SH-SY5Y (cell line): ENCODE data around the gene NOX1.

Experiments used
- GATA2 ChIP-seq: IDR thresholded peaks from 2 replicates; pipeline ENCODE4 v1.6.1; 2011; ENCODE audit warnings: mild to moderate bottlenecking, low read depth, low read length
- GATA3 ChIP-seq: IDR thresholded peaks from 2 replicates; pipeline ENCODE4 v1.6.1; 2011; ENCODE audit warnings: low read depth, mild to moderate bottlenecking, low read length, moderate library complexity

The NOX1 gene

DNA sequence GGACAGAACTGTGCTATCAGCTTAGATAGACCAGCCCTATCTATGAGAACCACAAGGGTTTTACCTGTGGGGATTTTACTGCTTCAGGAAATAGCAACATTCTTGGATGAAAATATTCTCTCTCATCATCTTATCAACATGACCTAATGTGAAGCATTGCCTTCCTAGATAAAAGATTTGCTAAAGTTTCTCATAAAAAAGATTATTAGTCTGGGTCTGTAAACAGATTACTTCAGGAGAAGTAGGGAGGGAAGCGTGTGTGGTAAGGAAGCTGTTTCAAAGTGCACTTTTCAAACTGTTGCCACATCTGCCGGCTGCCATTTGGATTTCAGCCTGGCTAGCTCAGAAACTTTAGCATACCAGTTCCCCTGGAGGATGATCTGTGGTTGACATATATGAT lies at the start of gene NOX1:
TSS of gene NOX1 (minus strand) at position 35 of the 400 bp plus-strand sequence. CDS start 220 bp downstream, outside the sequence.
- TF ChIP-seq GATA2 (no peak), GATA3 (no peak)

DNA sequence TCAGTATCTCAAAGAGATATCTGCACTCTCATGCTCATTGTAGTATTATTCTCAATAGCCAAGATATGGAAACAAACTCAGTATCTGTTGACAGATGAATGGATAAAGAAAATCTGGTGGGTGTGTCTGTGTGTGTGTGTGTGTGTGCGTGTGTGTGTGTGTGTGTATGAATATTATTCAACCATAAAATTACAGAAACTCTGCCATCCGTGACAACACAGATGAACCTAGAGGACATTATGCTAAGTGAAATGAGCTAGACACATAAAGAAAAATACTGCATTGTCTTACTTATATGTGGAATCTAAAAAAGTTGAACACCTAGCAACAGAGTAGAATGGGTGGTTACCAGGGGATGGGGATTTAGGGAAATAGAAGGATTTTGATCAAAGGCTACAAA lies 41.4 kb upstream of the NOX1 start:
- TF ChIP-seq GATA2 (no peak), GATA3 (no peak)

DNA sequence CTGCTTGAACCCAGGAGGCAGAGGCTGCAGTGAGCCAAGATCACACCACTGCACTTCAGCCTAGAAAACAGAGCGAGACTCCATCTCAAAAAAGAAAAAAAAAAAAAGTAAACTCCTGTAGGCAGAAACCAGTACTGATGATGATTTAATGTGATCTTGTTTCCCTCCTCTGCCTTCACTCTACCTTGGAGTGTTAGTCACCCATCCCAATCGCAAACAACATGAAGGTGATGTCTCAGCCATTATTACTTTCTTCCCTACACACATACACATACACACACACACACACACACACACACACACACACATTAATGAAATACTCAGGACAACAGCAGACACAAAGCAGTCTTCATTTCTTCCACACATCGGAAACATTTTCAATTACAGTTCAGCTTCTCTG lies 39.0 kb upstream of the NOX1 start:
- TF ChIP-seq GATA2 (no peak), GATA3 (no peak)

DNA sequence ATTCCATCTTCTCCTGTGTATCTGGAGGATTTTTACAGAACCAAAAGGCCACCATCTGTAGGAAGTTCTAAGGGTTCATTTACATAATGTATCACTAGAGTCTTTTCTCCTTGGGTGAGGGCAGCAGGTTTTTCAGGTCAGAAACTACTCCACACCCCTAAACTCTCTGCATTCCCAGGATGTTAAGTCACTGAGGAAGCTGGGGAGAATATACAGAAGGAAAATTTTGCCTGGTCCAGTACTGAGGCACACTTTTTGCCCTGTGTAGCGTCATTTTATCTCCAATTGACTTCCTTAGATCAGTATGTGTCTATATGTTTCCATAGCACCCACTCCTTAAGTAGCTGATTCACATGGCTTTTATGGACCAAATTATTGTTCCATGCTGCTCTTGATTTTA lies 37.6 kb upstream of the NOX1 start:
- TF ChIP-seq GATA2 (no peak), GATA3 (no peak)

DNA sequence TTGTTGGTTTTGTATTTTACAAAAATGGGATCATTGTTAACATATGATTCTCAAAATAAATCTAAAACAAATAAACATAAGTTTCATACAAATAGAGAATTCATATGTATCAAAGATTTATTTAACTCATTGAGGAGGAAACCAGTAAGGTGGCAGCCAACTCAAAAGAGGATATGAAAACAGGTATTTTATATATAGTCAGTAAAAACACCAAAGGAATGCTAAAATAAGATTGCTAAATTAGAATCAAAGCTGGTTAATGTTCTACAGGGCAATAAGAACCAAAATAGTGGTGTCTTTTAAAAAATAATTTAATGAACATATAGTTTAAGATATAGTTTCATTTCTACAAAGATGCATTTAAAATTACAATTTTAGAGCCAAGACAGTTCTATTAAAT lies 31.5 kb upstream of the NOX1 start:
- TF ChIP-seq GATA3 (no peak), GATA2 (no peak)

DNA sequence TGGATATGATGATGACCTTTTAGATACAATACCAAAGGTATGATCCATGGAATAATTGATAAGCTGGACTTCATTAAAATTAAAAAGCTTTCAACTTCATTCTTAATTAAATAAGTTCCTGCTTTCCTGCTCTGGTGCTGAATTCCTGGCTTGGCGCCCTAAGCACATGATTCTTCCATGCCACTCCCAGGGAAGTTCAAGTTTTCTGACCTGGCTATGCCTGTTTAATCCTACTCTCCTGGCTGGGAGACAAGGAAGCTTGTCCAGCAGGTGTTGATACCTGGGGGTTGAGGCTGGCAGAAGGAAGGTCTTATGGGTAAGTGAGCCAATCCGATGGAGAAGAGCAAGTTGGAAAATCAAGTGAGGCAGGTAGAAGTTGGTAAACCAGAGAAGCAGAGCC lies 30.3 kb upstream of the NOX1 start:
- no peak for TF ChIP-seq GATA2
- TF ChIP-seq GATA3 = no peak

DNA sequence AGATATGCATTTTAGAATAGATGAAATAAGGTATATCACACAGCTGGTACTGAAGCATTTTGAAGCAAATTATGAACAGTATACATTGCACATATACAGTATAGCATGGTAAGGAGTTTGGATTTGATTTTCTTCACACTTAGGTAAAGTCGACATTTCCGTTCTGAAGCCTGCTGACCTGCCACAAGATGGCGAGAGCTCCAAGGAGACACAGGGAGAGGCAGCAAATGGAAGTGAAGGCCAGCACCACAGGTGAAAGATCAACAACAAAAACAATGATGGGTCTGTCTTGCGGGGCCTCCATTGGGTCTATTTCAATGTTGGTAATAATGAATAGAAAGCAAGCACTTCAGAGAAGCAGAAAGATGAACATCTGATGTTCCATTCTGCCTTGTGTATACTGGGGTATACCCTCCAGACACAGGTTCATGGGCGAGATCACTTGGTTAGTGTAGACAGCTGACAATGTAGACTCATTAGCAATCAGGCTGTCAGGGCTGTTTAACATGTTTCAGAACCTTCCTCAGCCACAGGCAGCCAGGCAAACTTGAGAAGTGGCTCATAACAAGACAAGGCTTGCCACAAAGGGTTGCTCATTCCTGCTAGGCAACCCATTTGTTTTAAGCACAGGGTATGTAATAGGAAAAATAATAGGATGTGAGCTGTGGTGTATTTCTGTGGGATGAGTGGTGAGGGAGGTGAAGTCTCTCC lies 21.4 kb upstream of the NOX1 start:
- TF ChIP-seq GATA2 (no peak), GATA3 (no peak)

DNA sequence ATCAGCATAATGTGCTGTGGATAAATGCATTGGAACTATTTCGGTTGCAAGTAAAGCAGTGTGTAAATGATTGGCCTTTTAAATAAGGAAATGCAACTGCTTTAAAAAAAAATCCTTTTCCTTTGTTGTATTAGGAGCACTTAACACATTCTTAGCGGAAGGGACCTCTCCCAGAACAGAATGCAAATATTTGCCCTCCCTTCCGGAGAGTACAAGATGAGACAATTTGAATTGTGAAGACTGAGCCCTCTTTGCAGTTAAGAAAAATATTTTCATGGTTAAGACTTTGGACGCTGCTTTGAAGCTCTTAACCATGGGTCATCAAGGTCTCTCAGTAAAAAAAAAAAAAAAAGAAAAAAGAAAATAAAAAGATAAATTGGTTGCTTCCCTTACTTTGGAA lies 9.5 kb upstream of the NOX1 start:
- TF ChIP-seq GATA3 (no peak), GATA2 (no peak)

DNA sequence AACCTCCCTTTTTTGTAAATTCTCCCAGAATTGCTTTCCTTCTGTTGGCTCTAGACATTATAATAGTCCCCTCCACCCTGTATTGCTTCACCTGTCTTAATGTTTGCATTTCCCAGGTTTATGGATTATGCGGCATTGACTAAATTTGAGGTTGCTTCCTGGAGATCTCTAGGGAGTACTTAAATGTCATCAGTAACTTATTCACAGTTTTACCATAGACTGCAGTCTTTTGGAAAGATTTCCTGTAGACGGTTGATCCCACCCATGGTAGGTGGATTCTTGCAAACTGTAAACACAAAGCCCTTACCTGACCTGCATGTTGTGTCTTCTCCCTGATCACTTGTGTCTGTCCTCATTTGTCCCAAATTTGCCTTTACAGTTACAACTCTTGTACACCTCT lies 6.2 kb upstream of the NOX1 start:
- no peak for TF ChIP-seq GATA2
- TF ChIP-seq GATA3 = no peak

DNA sequence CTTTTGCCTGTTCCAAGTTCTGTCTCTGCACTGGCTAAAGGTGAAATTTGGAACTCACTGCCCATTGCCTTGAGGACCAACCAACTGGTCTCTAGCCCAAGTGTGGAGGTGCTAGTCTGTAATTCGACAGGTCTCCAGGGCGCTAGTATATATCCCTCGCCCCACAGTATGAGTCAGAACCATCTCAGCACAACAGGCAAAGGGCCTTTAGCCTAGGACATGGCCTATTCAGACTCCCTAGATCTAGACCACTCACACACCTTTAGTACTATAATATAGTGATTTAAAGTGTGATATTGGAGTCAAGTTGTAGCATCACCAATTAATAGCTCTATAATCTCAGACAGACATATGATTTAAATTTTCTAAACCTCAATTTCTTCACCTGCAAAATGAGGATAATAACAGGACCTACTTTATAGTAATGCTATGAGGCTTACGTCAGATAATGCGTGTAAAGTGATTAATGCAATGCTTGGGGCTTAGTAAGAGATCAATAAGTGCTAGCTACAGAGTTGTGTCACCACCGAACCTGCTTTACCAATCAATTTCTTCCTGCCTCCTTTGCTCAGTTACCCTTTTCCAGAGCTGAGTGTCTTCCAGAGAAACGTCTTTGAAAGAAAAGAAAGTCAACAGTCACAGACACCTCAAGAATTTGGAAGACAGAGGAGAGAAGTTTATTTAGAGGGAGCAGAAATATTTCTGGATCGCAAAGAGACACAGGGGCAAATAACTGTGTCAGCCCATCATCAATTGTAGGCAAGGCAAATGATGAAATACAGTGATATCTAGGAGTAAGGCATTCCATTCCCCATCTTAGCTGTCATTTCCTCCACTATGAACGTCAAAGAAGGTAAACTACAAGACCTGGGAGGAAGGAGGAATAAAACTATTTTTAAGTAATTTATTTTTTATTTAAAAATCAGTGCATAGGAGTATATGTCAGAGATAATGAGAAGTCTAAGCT lies 2.3 kb downstream of the NOX1 start:
- TF ChIP-seq GATA3 = no peak
- TF ChIP-seq GATA2 = no peak

DNA sequence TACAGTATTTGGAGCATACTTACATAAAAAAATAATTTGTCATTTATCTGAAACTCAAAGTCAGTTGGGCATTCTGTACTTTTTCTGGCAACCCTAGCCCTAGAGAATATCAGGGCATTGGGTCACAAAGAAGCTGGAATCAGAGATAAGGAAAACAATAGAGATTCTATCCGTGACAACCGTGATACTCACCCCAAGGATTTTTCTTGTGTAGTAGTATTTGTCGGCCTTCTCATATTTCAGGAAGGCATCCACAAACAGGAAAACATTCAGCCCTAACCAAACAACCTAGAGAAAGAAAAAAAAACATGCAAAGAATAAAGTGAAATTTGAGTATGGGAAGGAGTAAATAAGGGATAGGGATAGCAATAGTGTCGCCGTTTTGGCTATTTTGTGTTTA lies 3.6 kb downstream of the NOX1 start:
- TF ChIP-seq GATA2 (no peak), GATA3 (no peak)

DNA sequence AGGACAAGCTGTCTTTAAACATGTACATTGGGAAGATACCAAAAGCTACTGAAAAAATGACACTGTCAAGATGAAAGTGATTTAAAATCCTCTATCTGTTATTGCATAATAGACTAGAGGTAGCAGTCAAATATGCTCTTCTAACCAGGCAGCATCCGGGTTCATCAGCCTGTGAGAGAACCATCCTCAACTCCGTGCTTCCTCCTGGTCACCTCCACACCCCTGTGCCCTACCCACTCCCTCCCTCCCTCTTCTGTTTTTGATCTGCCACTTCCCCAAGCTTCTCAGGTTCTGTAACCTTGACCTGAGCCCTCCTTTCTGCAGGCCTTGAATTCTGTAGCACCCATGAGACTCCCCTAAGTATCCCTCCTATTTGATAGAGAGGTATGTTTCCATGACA lies 5.9 kb downstream of the NOX1 start:
- TF ChIP-seq GATA2 (no peak), GATA3 (no peak)

DNA sequence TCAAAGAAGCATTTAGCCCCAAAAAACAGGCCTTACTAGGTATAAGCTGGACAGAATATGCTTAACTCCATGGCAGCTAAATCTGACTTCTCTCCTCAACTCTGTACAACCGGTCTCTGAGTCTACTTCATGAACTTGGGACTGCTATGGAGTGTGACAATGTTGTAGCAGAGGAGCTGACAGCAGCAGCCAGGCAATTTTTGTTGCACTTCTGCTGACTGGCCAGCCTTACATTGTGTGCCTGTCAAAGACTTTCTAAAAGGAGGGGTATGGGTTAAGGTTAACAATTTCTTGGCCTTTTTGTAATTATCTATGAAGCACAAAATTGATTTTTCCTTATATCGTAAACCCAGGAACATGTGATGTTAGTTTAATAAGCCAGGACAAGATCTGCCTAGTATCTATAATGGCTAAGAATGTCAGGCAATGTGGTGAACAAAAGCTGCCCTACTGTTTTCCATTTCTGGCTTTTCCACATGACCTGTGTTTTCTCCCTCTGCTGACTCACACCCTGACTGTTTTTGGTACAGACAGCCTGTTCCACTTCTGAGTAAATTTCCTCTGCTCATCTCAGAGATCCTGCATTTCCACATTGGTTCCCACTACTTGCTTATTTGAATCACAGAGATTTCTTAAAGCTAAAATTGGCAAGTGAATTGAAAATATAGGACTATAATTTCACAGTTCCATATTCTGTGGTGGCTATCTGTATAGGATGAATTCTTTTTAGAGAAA lies 9.3 kb downstream of the NOX1 start:
- TF ChIP-seq GATA3 = no peak
- TF ChIP-seq GATA2 = no peak

DNA sequence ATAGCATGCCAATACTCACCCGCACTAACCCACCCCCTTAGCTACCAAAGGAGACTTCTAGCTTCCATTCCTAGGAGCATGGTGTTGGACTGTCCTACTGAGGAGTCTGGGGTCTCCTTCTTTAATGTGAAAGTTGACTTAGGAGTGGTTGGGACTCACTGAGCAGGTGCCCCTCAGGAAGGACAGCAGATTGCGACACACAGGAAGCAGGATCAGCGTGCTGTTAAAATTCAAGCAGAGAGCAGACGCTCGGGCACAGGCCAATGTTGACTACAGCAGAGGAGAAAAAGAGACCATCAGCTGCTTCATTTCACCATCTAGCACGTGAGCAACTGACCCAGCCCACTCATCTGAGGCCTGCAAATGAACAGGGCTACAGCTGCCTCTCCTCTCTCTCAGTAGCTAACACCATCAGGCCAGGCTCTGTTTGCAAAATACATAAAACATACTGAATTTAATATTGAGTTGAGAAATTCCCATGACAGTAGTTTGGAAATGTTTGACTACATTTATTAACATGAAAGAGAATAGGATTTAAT lies 10.8 kb downstream of the NOX1 start:
- TF ChIP-seq GATA3 (no peak), GATA2 (no peak)
